A549 (cell line): Measurements from ENCODE around the gene TAF4.

Source experiments
- CEBPB ChIP-seq, 2 experiments: fragments of >200 bp in 1 of 2; sonication (Bioruptor Twin) in 1 of 2; formaldehyde crosslinking in 1 of 2; IDR thresholded peaks; 2 replicates each; pipeline ENCODE4 v1.6.1; 2012 to 2016
- EP300 ChIP-seq, 2 experiments: fragments of >200 bp; sonication (Bioruptor Twin); formaldehyde crosslinking; IDR thresholded peaks; 2 replicates in 1 of 2; 3 replicates in 1 of 2; pipeline ENCODE4 v1.6.1; 2016 to 2017
- MYC ChIP-seq: IDR thresholded peaks from 2 replicates; pipeline ENCODE4 v1.6.1; 2012; ENCODE audit warnings: mild to moderate bottlenecking, inconsistent platforms, low read length, improper control_type of control experiment, borderline replicate concordance
- RAD21 ChIP-seq, 2 experiments: fragments of >200 bp in 1 of 2; sonication (Bioruptor Twin) in 1 of 2; formaldehyde crosslinking in 1 of 2; IDR thresholded peaks in 1 of 2; conservative IDR thresholded peaks in 1 of 2; 2 replicates in 1 of 2; 3 replicates in 1 of 2; pipeline ENCODE4 v1.6.1; 2012 to 2018; ENCODE audit warnings: inconsistent platforms in 1 of 2
- REST ChIP-seq: fragments of 200-600 bp; sonication (generic); IDR thresholded peaks from 2 replicates; pipeline ENCODE4 v1.6.1; 2016; ENCODE audit warnings: antibody characterized with exemption, mild to moderate bottlenecking, moderate library complexity
- SMC3 ChIP-seq: fragments of >200 bp; sonication (Bioruptor Twin); formaldehyde crosslinking; IDR thresholded peaks from 3 replicates; pipeline ENCODE4 v1.6.1; 2018; ENCODE audit warnings: inconsistent platforms
- SREBF2 ChIP-seq: fragments of 450-650 bp; IDR thresholded peaks from 2 replicates; pipeline ENCODE4 v1.6.1; 2014; ENCODE audit warnings: mild to moderate bottlenecking, moderate library complexity
- ZFP36 ChIP-seq: fragments of 450-650 bp; IDR thresholded peaks from 2 replicates; pipeline ENCODE4 v1.6.1; 2014; ENCODE audit warnings: borderline replicate concordance; ENCODE audit not compliant: partially characterized antibody

- TF ChIP-seq CEBPB (IDR thresholded peaks at IDR 0.05): no peak
- no peak for TF ChIP-seq RAD21 (conservative IDR thresholded peaks at IDR 0.05 in 1 of 2, IDR thresholded peaks at IDR 0.05 in 1 of 2)
- TF ChIP-seq REST: no peak
- no peak for TF ChIP-seq EP300 (IDR thresholded peaks at IDR 0.05)
- no peak for TF ChIP-seq MYC
- no peak for TF ChIP-seq SMC3
- TF ChIP-seq ZFP36: no peak
- no peak for TF ChIP-seq SREBF2
Observed at GRCh38 chr20:62101078-62101477, 35.4 kb upstream of the TAF4 start.
